AG04449 (cell line): Measurements from ENCODE around the gene SEPTIN5.

Source experiments
- CTCF ChIA-PET: fragments of 350-600 bp; formaldehyde crosslinking; extraction: SDS; loops from one replicate; lab custom pipeline; 2021; ENCODE audit warnings: antibody characterized with exemption; lab: Yijun Ruan, JAX
- POLR2A ChIA-PET: fragments of 400-600, 350-600 bp; formaldehyde crosslinking; extraction: SDS; loops from one replicate; lab custom pipeline; 2020; ENCODE audit warnings: antibody characterized with exemption, inconsistent platforms; lab: Yijun Ruan, JAX
- DNase-seq: peaks from one replicate; pipeline ENCODE4 v3.0.0-alpha.2; 2010; ENCODE audit warnings: low read depth, low spot score
- H3K4me3 ChIP-seq: 2 replicates; pipeline ENCODE4 v1.5.1; 2011; ENCODE audit warnings: low read depth, mild to moderate bottlenecking, control low read depth, low read length
- CTCF ChIP-seq: IDR thresholded peaks from one replicate; pipeline ENCODE4 v1.5.1; 2011; ENCODE audit warnings: mild to moderate bottlenecking, moderate library complexity, low read length, control low read depth, inconsistent platforms; ENCODE audit not compliant: insufficient read depth; ENCODE audit errors: missing control alignments

SEPTIN5 gene

GRCh38 chr22:19742160-19743066, 28.1 kb downstream of the SEPTIN5 start:
- no peak for TF ChIP-seq CTCF
- CTCF ChIA-PET, result interaction anchor here (1.4 to 6.9 kb wide), 4 partner anchors 9 to 168 kb away, joined by 4 to 70 read pairs (median 4); no protein-coding TSS in a partner anchor
- POLR2A ChIA-PET, result no interaction called here
- no peak overlapping the region for H3K4me3 ChIP-seq
- no peak for DNase-seq

- POLR2A ChIA-PET, result no interaction called here
- H3K4me3 ChIP-seq, result no peak overlapping the region
- DNase-seq, result no peak
- CTCF ChIA-PET, result interaction anchor here (1.4 to 6.9 kb wide), 3 partner anchors 9 to 167 kb away, joined by 4 to 70 read pairs (median 4); no protein-coding TSS in a partner anchor
- TF ChIP-seq CTCF, result no peak
Observed at GRCh38 chr22:19743081-19743480, 28.8 kb downstream of the SEPTIN5 start.

- ChIA-PET POLR2A (no interaction called here), CTCF (interaction anchor here (1.5 to 6.9 kb wide), 2 partner anchors 13 to 167 kb away, joined by 4 to 70 read pairs; no protein-coding TSS in a partner anchor)
- no peak for DNase-seq
- no peak overlapping the region for H3K4me3 ChIP-seq
- TF ChIP-seq CTCF, result no peak
Observed at GRCh38 chr22:19743651-19744050, 29.3 kb downstream of the SEPTIN5 start.

- no peak for DNase-seq
- H3K4me3 ChIP-seq, result no peak overlapping the region
- ChIA-PET CTCF (interaction anchor here (1.5 to 6.9 kb wide), 3 partner anchors 14 to 166 kb away, joined by 4 to 70 read pairs (median 8); no protein-coding TSS in a partner anchor), POLR2A (no interaction called here)
- TF ChIP-seq CTCF, result no peak
Observed at GRCh38 chr22:19744350-19745006, 30.2 kb downstream of the SEPTIN5 start.

- no peak for DNase-seq
- ChIA-PET POLR2A (no interaction called here), CTCF (interaction anchor here (1.4 to 6.9 kb wide), 5 partner anchors 11 to 208 kb away, joined by 4 to 70 read pairs (median 8); no protein-coding TSS in a partner anchor)
- no peak overlapping the region for H3K4me3 ChIP-seq
- TF ChIP-seq CTCF, result no peak
Observed at GRCh38 chr22:19745155-19746101, 31.1 kb downstream of the SEPTIN5 start.
